HG02588 (cell line): ENCODE measurements around the gene ZFAND3.

Experiments used
- ATAC-seq: cut with Tn5 transposase; IDR thresholded peaks from one replicate; pipeline ENCODE4 v1.9.1; 2021; ENCODE audit warnings: mild to moderate bottlenecking, moderate library complexity; ENCODE audit not compliant: unreplicated experiment

Gene ZFAND3

GRCh38 chr6:37794825-37795224 is 24.7 kb upstream of the ZFAND3 start:
- ATAC-seq, result no peak

- ATAC-seq, result no peak
These were observed 20.9 kb upstream of the ZFAND3 start for GRCh38 chr6:37798436-37799262.

- ATAC-seq, result no peak
These were observed 20.3 kb upstream of the ZFAND3 start for GRCh38 chr6:37799263-37799644.

GRCh38 chr6:37800703-37801604 is 18.6 kb upstream of the ZFAND3 start:
- ATAC-seq, result no peak

- ATAC-seq, result no peak
These were observed 18.0 kb upstream of the ZFAND3 start for GRCh38 chr6:37801605-37801940.

- ATAC-seq, result no peak
These were observed 16.7 kb upstream of the ZFAND3 start for GRCh38 chr6:37802810-37803209.

GRCh38 chr6:37804586-37804985 is 14.9 kb upstream of the ZFAND3 start:
- no peak for ATAC-seq

GRCh38 chr6:37806213-37806612 is 13.3 kb upstream of the ZFAND3 start:
- ATAC-seq, result no peak

GRCh38 chr6:37807656-37808055 is 11.9 kb upstream of the ZFAND3 start:
- no peak for ATAC-seq

- no peak for ATAC-seq
These were observed 10.4 kb upstream of the ZFAND3 start for GRCh38 chr6:37809197-37809543.

- no peak for ATAC-seq
These were observed 6.7 kb upstream of the ZFAND3 start for GRCh38 chr6:37812841-37813240.

GRCh38 chr6:37814374-37814773 is 5.2 kb upstream of the ZFAND3 start:
- no peak for ATAC-seq

- no peak for ATAC-seq
These were observed 2.7 kb upstream of the ZFAND3 start for GRCh38 chr6:37816599-37817375.

- peak; percentile 63 for ATAC-seq
These were observed 871 bp upstream of the ZFAND3 start for GRCh38 chr6:37818536-37819176.

GRCh38 chr6:37819802-37820717 is 533 bp downstream of the ZFAND3 start:
- no peak for ATAC-seq

GRCh38 chr6:37820718-37821079 is 1.2 kb downstream of the ZFAND3 start:
- ATAC-seq, result no peak

GRCh38 chr6:37821446-37821845 is 1.9 kb downstream of the ZFAND3 start:
- ATAC-seq, result no peak

GRCh38 chr6:37822851-37823682 is 3.5 kb downstream of the ZFAND3 start:
- no peak for ATAC-seq

GRCh38 chr6:37824170-37824569 is 4.6 kb downstream of the ZFAND3 start:
- no peak for ATAC-seq
